GM21825 (cell line): ENCODE measurements around the gene JAG2.
"Not testable (repeated sequence)": the region's sequence is repeated elsewhere in the genome, so short reads cannot be mapped to it uniquely, and the experiment has no call there.

Experiments
- ATAC-seq: cut with Tn5 transposase; IDR thresholded peaks from one replicate; pipeline ENCODE4 v1.9.1; 2021; ENCODE audit warnings: mild to moderate bottlenecking, moderate library complexity; ENCODE audit not compliant: unreplicated experiment

The JAG2 gene

GRCh38 chr14:105123064-105123665 lies 45.4 kb downstream of the JAG2 start:
- ATAC-seq, result no peak

DNA sequence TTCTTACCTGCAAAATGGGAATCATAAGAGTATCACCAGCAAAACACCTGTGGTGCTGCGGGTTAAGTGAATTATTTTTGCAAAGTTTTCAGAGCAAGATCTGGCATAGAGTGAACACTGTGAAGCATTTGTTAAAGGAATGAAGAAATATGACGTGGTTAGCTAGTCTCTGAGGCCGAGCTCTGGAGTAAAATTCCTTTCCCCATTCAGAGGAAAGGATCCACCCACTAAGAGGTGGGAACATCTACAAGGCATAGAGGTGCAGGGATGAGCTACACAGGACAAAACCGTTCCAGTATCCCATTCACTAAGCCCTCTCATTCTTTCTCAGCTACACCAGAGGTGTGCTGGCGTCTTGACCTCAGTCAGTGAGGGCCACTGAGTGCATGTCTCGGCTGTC lies 48.5 kb downstream of the JAG2 start:
- no peak for ATAC-seq

- no peak for ATAC-seq
Measured at GRCh38 chr14:105119408-105120025, 49.1 kb downstream of the JAG2 start.

- ATAC-seq, result no peak
Measured at GRCh38 chr14:105118646-105119407, 49.7 kb downstream of the JAG2 start.

- ATAC-seq, result no peak
Measured at GRCh38 chr14:105117710-105118385, 50.7 kb downstream of the JAG2 start.

DNA sequence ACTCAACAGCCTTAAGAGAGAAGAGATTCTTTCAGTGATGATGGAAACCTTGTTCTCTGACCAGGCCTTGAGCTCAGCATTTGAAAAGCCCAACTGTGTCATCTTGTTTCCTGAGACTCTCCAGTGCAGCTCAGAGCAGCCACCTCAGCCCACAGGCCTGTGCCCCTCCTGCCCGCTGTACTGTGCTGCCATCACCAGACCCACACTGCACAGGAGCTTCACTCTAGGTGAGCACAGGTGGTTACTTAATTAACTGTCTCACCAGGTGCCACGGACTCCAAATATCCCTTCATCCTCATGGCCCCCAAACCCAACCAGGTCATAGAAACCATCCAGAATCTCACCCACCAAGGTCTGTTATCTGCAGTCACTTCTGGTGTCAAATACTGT lies 51.3 kb downstream of the JAG2 start:
- ATAC-seq, result no peak

- ATAC-seq, result no peak
Measured at GRCh38 chr14:105116451-105117256, 51.9 kb downstream of the JAG2 start.

GRCh38 chr14:105109243-105109642 lies 59.3 kb downstream of the JAG2 start:
- ATAC-seq, result not testable (repeated sequence)

DNA sequence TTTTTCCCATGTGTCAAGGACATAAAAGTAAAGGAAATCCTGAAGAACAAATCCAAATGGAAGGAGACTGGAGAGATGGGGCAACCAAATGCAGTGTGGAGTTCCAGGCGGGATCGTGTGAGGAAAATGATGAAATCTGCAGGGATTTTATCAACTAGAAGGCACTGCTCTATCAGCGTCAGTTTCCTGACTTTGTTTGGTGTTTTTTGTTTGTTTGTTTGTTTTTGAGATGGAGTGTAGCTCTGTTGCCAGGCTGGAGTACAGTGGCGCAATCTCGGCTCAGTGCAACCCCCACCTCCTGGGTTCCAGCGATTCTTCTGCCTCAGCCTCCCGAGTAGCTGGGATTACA lies 60.1 kb downstream of the JAG2 start:
- ATAC-seq, result no peak

DNA sequence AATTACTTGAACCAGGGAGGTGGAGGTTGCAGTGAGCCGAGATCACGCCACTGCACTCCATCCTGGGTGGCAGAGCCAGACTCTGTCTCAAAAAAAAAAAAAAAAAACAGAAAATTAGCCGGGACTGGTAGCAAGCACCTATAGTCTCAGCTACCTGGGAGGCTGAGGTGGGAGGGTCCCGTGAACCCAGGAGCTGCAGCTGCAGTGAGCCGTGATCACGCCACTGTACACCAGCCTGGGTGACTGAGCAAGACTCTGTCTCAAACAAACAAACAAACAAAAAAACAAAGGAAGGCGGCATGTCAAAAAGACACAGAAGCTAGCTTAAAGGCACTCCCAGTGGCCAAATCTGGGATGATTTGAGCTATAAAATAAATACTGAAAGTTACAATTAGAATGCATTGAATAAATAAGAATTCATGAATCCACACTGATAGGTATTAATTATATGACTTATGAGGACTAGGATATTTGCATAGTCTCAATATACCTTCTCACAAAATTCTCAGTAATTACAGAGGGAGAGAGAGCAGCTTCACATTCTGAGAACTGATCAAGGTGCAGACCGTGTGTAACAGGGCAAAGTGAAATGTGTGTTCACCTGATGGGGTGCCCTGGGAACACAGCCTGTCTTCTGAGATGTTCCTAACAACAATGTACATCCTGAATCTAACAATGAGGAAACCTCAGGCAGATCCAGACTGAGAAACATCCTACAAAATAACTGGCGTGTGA lies 60.6 kb downstream of the JAG2 start:
- ATAC-seq, result no peak

DNA sequence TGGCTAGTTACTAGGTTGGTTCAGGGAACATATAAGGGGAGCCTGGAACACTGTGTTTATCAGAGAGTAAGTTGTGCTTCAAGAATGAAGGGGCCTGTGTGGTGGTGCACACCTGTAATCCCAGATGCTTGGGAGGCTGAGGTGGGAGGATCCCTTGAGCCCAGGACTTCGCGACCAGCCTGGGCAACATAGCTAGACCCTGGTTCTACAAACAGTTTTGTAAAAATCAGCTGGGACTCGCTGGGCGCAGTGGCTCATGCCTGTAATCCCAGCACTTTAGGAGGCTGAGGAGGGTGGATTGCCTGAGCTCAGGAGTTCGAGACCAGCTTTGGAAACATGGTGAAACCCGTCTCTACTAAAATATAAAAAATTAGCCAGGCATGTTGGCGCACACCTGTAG lies 61.2 kb downstream of the JAG2 start:
- no peak for ATAC-seq

GRCh38 chr14:105105158-105105557 lies 63.4 kb downstream of the JAG2 start:
- no peak for ATAC-seq

DNA sequence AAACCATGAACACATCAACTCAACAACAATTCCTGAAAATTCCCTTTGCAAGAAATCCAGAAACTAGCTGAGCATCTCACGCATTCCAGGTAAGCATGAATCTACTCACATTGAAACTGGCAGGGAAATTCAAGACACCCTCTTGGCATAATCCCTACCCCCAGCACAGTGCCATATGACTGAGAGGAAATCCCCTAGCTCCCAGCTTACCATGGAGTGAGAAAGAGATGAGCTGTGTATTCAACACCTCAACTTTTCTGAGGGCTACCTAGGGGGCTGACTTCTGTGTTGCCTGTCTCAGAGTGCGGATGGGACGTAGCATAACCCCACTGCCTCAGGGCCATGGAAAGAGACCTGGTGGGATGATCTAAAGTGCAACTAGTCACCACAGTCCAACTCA lies 65.7 kb downstream of the JAG2 start:
- ATAC-seq, result no peak

DNA sequence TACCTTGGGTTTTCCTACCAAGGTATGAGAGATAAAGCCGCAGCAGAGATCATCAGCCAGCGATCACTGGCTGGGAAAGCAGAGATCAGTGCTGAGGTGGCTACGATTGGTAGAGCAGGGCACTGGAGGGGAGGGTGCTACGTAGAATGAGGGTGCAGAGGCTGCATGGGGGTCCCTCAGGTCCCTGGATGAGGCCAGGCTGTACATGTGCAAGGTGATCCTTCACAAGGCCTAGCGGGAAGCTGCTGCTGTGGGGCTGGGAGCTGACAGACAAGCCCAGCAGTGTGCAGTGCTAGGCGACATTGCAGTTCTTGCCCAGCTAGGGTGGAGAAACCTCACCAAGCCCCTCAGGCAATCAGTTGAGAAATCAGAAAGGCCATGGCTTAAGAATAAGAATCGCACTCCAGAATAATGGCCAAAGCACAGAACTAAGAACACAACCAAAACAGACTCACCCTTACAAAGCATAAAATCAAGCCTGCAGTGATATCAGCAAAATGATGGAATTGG lies 66.2 kb downstream of the JAG2 start:
- no peak for ATAC-seq

- no peak for ATAC-seq
Measured at GRCh38 chr14:105100910-105101309, 67.7 kb downstream of the JAG2 start.

- no peak for ATAC-seq
Measured at GRCh38 chr14:105099778-105100177, 68.8 kb downstream of the JAG2 start.

- no peak for ATAC-seq
Measured at GRCh38 chr14:105098316-105098715, 70.3 kb downstream of the JAG2 start.

DNA sequence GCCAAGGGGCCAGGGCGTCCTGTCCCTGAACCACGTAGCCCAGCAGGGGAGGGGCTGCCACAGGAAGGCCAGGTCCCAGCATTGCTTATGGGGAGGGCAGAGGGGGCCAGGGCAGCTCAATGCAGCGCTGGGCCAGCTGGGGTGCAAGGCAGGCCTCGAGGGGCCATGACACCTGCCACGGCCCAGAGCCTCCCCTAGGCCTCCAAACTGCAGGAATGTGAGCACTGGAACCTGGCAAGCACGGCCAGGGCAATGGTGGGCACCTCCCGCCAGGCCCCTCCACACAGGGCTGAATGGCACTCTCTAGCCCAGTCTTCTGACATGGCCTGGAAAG lies 70.8 kb downstream of the JAG2 start:
- ATAC-seq, result no peak

DNA sequence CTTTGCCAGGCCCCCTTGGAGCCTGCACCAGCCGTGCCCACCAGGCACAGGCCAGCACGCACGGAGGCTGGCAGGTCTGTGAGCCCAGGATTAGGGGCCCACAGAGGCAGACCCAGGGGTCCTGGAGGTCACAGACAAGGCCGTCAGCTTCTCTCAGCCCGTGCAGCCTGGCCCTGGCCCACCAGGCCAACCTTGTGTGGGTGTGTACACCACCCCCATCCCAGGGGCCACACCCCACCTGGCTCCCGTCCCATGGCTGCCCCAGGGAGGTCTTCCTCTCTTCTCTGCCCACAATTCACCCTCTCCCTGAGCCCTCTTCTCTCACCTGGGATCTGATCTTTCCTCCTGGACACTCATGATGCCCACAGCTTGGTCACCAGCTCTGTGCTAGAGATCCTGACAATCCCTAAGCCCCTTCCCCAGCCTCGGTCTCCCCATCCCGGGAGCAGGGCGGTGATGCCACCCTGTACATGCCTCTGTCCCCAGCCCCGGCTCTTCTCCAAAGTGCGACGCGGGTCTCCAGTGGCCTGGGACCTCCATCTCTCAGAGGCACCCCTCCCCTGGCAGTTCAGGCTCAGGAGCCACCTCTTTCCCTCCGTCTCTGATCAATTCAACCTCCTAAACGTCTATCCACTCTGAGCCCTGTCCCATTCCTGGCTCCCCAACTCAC lies 72.2 kb downstream of the JAG2 start:
- no peak for ATAC-seq
